ENCODE results near the gene ANXA9. TPM values are rescaled to one million over a fixed set of nuclear protein-coding genes. Genes with fewer than 3 reads are reported as not detected.

The ANXA9 gene
- total RNA-seq, 1 experiment from 2014 or later = 1.2 TPM

GRCh38 chr1:150961756-150962155 lies 20.3 kb upstream of the ANXA9 start:
- CTCF ChIA-PET = no interaction called here
- Histone ChIP-seq H3K9me3 (ENCODE audit: control insufficient read depth, insufficient read depth, low read depth, low read length) (no peaks in the 10 kb centered on the region), H3K4me1 (ENCODE audit: control insufficient read depth, insufficient read depth, low read length) (peaks cover 5% of the 10 kb centered on the region; the same call in 1 of the 2 replicates), H3K27me3 (ENCODE audit: control insufficient read depth, insufficient read depth, low read length) (no peaks in the 10 kb centered on the region), H3K4me3 (ENCODE audit: low read depth in 2 of 2, low read length in 2 of 2) (no peak overlapping the region), H3K36me3 (ENCODE audit: control insufficient read depth, insufficient read depth, low read length) (peaks cover 26% of the 10 kb centered on the region), H3K27ac (ENCODE audit: low read length) (no peak overlapping the region)
- POLR2A ChIA-PET = interaction anchor here (0.5 kb wide), 1 partner anchor 14 kb away, joined by 3 read pairs; no protein-coding TSS in a partner anchor
- ATAC-seq = no peak
- DNase-seq (ENCODE audit: low read depth, low spot score) = no peak
- TF ChIP-seq TCF7L2 (IDR thresholded peaks at IDR 0.05; ENCODE audit: low read depth, low read length) (no peak), POLR2AphosphoS5 (IDR thresholded peaks at IDR 0.05; ENCODE audit: low read depth, low read length) (no peak), REST (IDR thresholded peaks at IDR 0.05; ENCODE audit: insufficient read depth in 1 of 2, low read depth in 2 of 2, low read length in 1 of 2) (no peak), SIN3A (IDR thresholded peaks at IDR 0.05; ENCODE audit: borderline replicate concordance, insufficient read depth, low read depth, low read length) (no peak), CTCF (IDR thresholded peaks at IDR 0.05) (no peak)
- intact Hi-C loops (cut with micrococcal nuclease; ENCODE audit: unreplicated experiment) (no loop called here), in situ Hi-C loops (cut with HindIII; ENCODE audit: low pct_unique_long_range_greater_than_20kb, low sequenced_read_pairs) (no loop called here)
- no TSS peak for BruUV-seq (replicated peaks)

- in situ Hi-C loops (cut with HindIII; ENCODE audit: low pct_unique_long_range_greater_than_20kb, low sequenced_read_pairs) = no loop called here
- peaks cover 5% of the 10 kb centered on the region; the same call in 1 of the 2 replicates for H3K4me1 ChIP-seq (ENCODE audit: control insufficient read depth, insufficient read depth, low read length)
- no peak for DNase-seq (ENCODE audit: low read depth, low spot score)
- POLR2A ChIA-PET = interaction anchor here (0.5 to 0.7 kb wide), 3 partner anchors 32 to 652 kb away, joined by 3 read pairs; no protein-coding TSS in a partner anchor
- no peaks in the 10 kb centered on the region for H3K27me3 ChIP-seq (ENCODE audit: control insufficient read depth, insufficient read depth, low read length)
- H3K4me3 ChIP-seq (ENCODE audit: low read depth in 2 of 2, low read length in 2 of 2) = no peak overlapping the region
- BruUV-seq (replicated peaks) = no TSS peak
- H3K27ac ChIP-seq (ENCODE audit: low read length) = no peak overlapping the region
- CTCF ChIA-PET = no interaction called here
- intact Hi-C loops (cut with micrococcal nuclease; ENCODE audit: unreplicated experiment) = no loop called here
- ATAC-seq = no peak
- peaks cover 35% of the 10 kb centered on the region for H3K36me3 ChIP-seq (ENCODE audit: control insufficient read depth, insufficient read depth, low read length)
- TF ChIP-seq SIN3A (IDR thresholded peaks at IDR 0.05; ENCODE audit: borderline replicate concordance, insufficient read depth, low read depth, low read length) = no peak
- TF ChIP-seq REST (IDR thresholded peaks at IDR 0.05; ENCODE audit: insufficient read depth in 1 of 2, low read depth in 2 of 2, low read length in 1 of 2) = no peak
- TF ChIP-seq TCF7L2 (IDR thresholded peaks at IDR 0.05; ENCODE audit: low read depth, low read length) = no peak
- no peak for TF ChIP-seq CTCF (IDR thresholded peaks at IDR 0.05)
- TF ChIP-seq POLR2AphosphoS5 (IDR thresholded peaks at IDR 0.05; ENCODE audit: low read depth, low read length) = no peak; the same call in 1 of the 2 replicates
- H3K9me3 ChIP-seq (ENCODE audit: control insufficient read depth, insufficient read depth, low read depth, low read length) = no peaks in the 10 kb centered on the region
These were observed 18.6 kb upstream of the ANXA9 start for GRCh38 chr1:150963321-150964163.

Measured in Panc1 (cell line).